Activated CD4-positive, alpha-beta T cell treated with anti-CD3 and anti-CD28 coated beads, Interleukin-2, amount 50 U/mL, for 1 hour (primary cell): ENCODE measurements around the gene DUSP3.
A peak's percentile ranks its signal among the peaks of the same experiment; 100 is the strongest.

Experiments
- DNase-seq: peaks from one replicate; pipeline ENCODE4 v3.0.0-alpha.2; 2020

The DUSP3 gene

GRCh38 chr17:43723697-43724359 is 54.9 kb downstream of the DUSP3 start:
- DNase-seq: no peak

GRCh38 chr17:43722870-43723665 is 55.7 kb downstream of the DUSP3 start:
- no peak for DNase-seq

- no peak for DNase-seq
Measured at GRCh38 chr17:43722269-43722619, 56.5 kb downstream of the DUSP3 start.

GRCh38 chr17:43721537-43722268 is 57.1 kb downstream of the DUSP3 start:
- DNase-seq: no peak

DNA sequence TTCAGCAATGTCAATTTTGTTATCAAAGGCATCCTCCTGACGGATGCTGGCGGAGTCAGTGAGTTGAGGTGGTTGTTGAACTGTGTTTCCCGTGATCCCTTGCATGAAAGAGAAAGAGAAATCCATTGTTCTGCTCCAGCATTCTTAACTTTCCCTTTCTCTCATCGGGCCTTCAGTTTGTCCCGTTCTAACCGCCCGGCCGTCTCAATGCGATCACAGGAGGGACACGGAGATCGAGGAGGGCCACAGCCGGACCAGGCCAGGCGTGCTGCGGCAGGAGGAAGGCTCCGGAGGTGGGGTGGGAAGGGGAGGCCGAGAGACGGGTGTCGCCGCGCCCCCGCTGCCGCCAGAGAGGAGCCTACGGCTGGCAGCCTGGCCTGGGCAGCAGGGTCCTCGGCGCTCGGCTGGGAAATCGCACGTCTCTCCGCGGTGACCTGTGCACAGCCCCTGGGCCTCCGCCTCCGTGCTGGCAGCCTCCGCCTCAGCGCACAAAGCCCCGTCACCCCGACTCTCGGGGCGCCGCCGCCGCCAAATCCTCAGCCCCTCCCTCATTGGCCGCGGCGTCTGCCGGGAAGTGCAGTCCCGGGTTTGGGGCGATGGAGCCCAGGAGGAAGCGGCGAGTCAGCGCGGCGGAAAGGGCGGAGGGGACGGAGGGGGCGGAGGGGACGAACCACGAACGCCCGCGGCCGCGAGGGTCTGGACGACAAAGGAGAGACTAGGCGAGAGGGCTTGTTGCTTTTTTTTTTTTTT is 58.3 kb downstream of the DUSP3 start:
- DNase-seq: peak; percentile 69

DNA sequence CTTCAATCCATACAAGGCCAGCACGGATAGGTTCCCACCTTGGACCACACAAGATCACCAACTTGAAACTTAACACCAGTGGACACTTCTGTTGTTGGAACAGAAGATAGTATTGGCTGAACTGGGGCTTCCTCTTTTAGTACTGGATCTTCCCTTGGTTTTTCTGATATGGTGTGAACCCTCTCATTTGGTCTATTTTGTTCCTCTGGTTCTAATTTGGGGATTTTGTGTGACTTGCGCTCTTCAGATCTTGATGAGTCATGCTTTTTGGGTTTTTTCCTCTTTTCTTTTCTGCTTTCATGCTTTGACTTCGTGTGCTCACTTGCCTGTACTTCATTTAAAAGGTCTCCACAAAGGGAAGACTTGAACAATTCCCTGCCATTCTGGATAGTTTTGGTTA is 59.2 kb downstream of the DUSP3 start:
- DNase-seq: no peak

DNA sequence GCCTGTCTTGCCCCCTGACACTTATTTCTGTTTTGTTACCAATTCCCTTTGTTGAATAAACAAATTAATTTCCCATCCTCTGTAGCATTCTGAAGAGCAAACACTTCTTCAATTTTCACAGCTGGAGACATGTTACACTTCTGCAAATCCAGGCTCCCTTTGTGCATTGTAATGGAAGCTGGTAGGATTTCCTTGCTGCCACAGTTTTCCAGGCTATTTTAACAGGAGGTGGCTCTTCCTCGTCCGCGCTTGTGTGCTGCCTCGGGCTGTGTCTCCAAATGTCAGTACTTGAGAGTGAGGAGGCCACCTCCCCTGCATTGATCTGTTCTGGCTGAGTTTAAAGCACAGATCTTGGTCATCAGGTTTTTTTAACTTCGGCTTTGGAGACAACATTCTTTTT is 60.2 kb downstream of the DUSP3 start:
- DNase-seq: no peak

- DNase-seq: no peak
Measured at GRCh38 chr17:43717913-43718312, 60.9 kb downstream of the DUSP3 start.
